Gastrocnemius medialis (tissue), 4 donors: Measurements from ENCODE around the gene HSD17B7.

Source experiments
- POLR2A ChIP-seq, 2 donors: fragments of 450-650 bp; IDR thresholded peaks; one replicate each; pipeline ENCODE4 v1.6.1; 2017; ENCODE audit warnings: antibody characterized with exemption in 2 of 2, mild to moderate bottlenecking in 2 of 2, moderate library complexity in 2 of 2
- TF ChIP-seq, protein P1 (sequence below), 5 experiments: fragments of 450-650 bp in 3 of 5; fragments of 200-600 bp in 2 of 5; sonication (generic) in 2 of 5; IDR thresholded peaks in 4 of 5; conservative IDR thresholded peaks in 1 of 5; 1 replicate in 4 of 5; 2 replicates in 1 of 5; pipeline ENCODE4 v1.5.1; 2016 to 2019; ENCODE audit warnings: antibody characterized with exemption in 5 of 5, mild to moderate bottlenecking in 3 of 5, moderate library complexity in 3 of 5

DNA sequence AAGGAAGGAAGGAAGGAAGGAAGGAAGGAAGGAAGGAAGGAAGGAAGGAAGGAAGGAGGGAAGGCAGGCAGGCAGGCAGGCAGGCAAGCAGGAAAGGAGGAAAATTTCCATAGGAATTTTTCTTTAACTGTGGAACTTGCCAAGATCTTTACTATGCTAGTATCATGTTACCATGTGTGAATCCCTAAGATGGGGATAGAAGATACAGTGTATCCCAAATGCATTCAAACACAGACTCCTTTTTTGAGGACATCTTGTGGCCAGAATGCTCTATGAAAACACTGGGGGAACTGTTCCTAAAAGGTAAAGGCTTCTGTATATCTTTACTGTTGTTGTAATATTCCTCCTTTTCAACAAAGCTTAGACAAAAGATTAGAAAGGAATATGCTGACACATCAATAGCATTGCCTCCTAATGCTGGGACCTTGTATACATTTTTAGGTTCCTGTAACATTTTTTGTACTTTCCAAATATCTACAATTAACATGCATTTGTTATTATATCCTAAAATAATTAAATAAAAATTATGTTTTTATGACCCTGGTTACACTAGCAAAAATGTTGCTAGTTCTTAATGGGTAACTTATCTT, 49.8 kb downstream of the HSD17B7 start:
- TF ChIP-seq, protein P1, sequence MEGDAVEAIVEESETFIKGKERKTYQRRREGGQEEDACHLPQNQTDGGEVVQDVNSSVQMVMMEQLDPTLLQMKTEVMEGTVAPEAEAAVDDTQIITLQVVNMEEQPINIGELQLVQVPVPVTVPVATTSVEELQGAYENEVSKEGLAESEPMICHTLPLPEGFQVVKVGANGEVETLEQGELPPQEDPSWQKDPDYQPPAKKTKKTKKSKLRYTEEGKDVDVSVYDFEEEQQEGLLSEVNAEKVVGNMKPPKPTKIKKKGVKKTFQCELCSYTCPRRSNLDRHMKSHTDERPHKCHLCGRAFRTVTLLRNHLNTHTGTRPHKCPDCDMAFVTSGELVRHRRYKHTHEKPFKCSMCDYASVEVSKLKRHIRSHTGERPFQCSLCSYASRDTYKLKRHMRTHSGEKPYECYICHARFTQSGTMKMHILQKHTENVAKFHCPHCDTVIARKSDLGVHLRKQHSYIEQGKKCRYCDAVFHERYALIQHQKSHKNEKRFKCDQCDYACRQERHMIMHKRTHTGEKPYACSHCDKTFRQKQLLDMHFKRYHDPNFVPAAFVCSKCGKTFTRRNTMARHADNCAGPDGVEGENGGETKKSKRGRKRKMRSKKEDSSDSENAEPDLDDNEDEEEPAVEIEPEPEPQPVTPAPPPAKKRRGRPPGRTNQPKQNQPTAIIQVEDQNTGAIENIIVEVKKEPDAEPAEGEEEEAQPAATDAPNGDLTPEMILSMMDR (IDR thresholded peaks at IDR 0.05 in 4 of 5, conservative IDR thresholded peaks at IDR 0.05 in 1 of 5), result no peak
- no peak for TF ChIP-seq POLR2A (IDR thresholded peaks at IDR 0.05)
